CD4-positive, alpha-beta T cell (primary cell): ENCODE measurements around the gene KIAA1328. TPM values are rescaled to one million over a fixed set of nuclear protein-coding genes. Genes with fewer than 3 reads are reported as not detected.
"Not testable (repeated sequence)": the region's sequence is repeated elsewhere in the genome, so short reads cannot be mapped to it uniquely, and the experiment has no call there.

ENCODE experiments used
- ATAC-seq: fragments of 200-7000 bp; cut with Tn5 transposase; one replicate; pipeline ENCODE4 v1.10.0; 2022; ENCODE audit warnings: mild to moderate bottlenecking; ENCODE audit not compliant: poor library complexity
- CTCF ChIA-PET: fragments of 350-600 bp; sonication (Branson Sonifier 250); formaldehyde crosslinking; loops from one replicate; lab custom pipeline; 2021; ENCODE audit warnings: antibody characterized with exemption, inconsistent platforms; lab: Charles Lee
- POLR2A ChIA-PET: fragments of 350-600 bp; sonication (Branson Sonifier 250); formaldehyde crosslinking; loops from one replicate; lab custom pipeline; 2021; ENCODE audit warnings: antibody characterized with exemption, inconsistent platforms; lab: Charles Lee
- DNase-seq, 14 experiments: peaks; one replicate each; pipeline ENCODE4 v3.0.0-alpha.2; 2013 to 2020; ENCODE audit warnings: mixed read lengths in 2 of 14
- H3K27ac ChIP-seq, 2 donors: one replicate each; pipeline versions ENCODE4 v1.5.1 to v1.7.0; 2013; ENCODE audit warnings: low read length in 2 of 2, low read depth in 1 of 2, mild to moderate bottlenecking in 1 of 2
- H3K27me3 ChIP-seq, 2 experiments: 1 replicate in 1 of 2; 2 replicates in 1 of 2; pipeline versions ENCODE4 v1.6.1 to v1.7.0; 2013; ENCODE audit warnings: low read length in 2 of 2, control low read depth in 1 of 2, mild to moderate bottlenecking in 1 of 2, moderate library complexity in 1 of 2; ENCODE audit not compliant: insufficient read depth in 2 of 2, control insufficient read depth in 1 of 2
- H3K36me3 ChIP-seq: one replicate; pipeline ENCODE4 v1.6.1; 2013; ENCODE audit warnings: low read length, control low read depth; ENCODE audit not compliant: insufficient read depth
- H3K4me1 ChIP-seq: one replicate; pipeline ENCODE4 v1.6.1; 2013; ENCODE audit warnings: low read length, control low read depth; ENCODE audit not compliant: insufficient read depth
- H3K4me3 ChIP-seq: one replicate; pipeline ENCODE4 v1.5.1; 2013; ENCODE audit warnings: mild to moderate bottlenecking, low read length, moderate library complexity
- H3K9me3 ChIP-seq, 2 experiments: 1 replicate in 1 of 2; 2 replicates in 1 of 2; pipeline versions ENCODE4 v1.6.1 to v1.7.0; 2013; ENCODE audit warnings: low read length in 2 of 2, mild to moderate bottlenecking in 2 of 2, control low read depth in 1 of 2, moderate library complexity in 1 of 2; ENCODE audit not compliant: control insufficient read depth in 1 of 2, insufficient read depth in 1 of 2
- H3K27ac Mint-ChIP-seq: one replicate; pipeline ENCODE4 v1.8.0; 2020; ENCODE audit warnings: mixed read lengths
- H3K27me3 Mint-ChIP-seq: one replicate; pipeline ENCODE4 v1.8.0; 2021; ENCODE audit warnings: mixed read lengths
- H3K36me3 Mint-ChIP-seq: one replicate; pipeline ENCODE4 v1.8.0; 2021; ENCODE audit warnings: low read depth, mixed read lengths
- H3K4me1 Mint-ChIP-seq: one replicate; pipeline ENCODE4 v1.8.0; 2021; ENCODE audit warnings: low read depth, mixed read lengths
- H3K4me3 Mint-ChIP-seq: one replicate; pipeline ENCODE4 v1.8.0; 2020; ENCODE audit warnings: mild to moderate bottlenecking, mixed read lengths
- H3K9me3 Mint-ChIP-seq: one replicate; pipeline ENCODE4 v1.8.0; 2020; ENCODE audit warnings: mixed read lengths
- CTCF ChIP-seq: fragments of 200-600 bp; IDR thresholded peaks from one replicate; pipeline ENCODE4 v1.8.0; 2022; ENCODE audit warnings: antibody characterized with exemption, mild to moderate bottlenecking
- intact Hi-C, 2 experiments: fragments of 100-400 bp; cut with DNase I in 1 of 2; cut with micrococcal nuclease in 1 of 2; formaldehyde crosslinking; loops; one replicate each; pipeline versions ENCODE4 v1.15.1 to v1.9.0; 2023 to 2025; cut with DNase I, micrococcal nuclease
- total RNA-seq, 174 experiments: library from RNA in 2 of 174; stranded (reverse) in 2 of 174; gene quantifications; one replicate each; pipeline ENCODE4 v1.2.3 and lab custom pipeline; 2021 to 2026

Gene KIAA1328
- total RNA-seq, 2 experiments from 2014 or later, result 8.7 to 9.4 TPM

- H3K27me3 ChIP-seq, result no peaks in the 10 kb centered on the region
- ATAC-seq, result no peak
- H3K9me3 Mint-ChIP-seq, result peaks cover 2% of the 10 kb centered on the region
- ChIA-PET CTCF (no interaction called here), POLR2A (no interaction called here)
- DNase-seq, result no peak
- no peaks in the 10 kb centered on the region for H3K4me1 ChIP-seq
- H3K27ac Mint-ChIP-seq, result no peak overlapping the region
- peaks cover 2% of the 10 kb centered on the region for H3K36me3 ChIP-seq
- no peak overlapping the region for H3K4me3 Mint-ChIP-seq
- H3K36me3 Mint-ChIP-seq, result peaks cover 76% of the 10 kb centered on the region
- intact Hi-C loops, result no loop called here
- H3K9me3 ChIP-seq, result no peaks in the 10 kb centered on the region
- no peaks in the 10 kb centered on the region for H3K27me3 Mint-ChIP-seq
- TF ChIP-seq CTCF, result no peak
- no peak overlapping the region for H3K27ac ChIP-seq
- no peaks in the 10 kb centered on the region for H3K4me1 Mint-ChIP-seq
- no peak overlapping the region for H3K4me3 ChIP-seq
Observed at GRCh38 chr18:36872329-36872728, 43.4 kb downstream of the KIAA1328 start.

GRCh38 chr18:36873826-36874225 lies 44.9 kb downstream of the KIAA1328 start:
- H3K27me3 Mint-ChIP-seq, POLR2A ChIA-PET, DNase-seq, H3K27ac Mint-ChIP-seq, H3K4me1 ChIP-seq, H3K27me3 ChIP-seq, intact Hi-C loops, H3K4me3 Mint-ChIP-seq, ATAC-seq, H3K4me3 ChIP-seq, CTCF ChIA-PET, H3K9me3 ChIP-seq, H3K36me3 ChIP-seq, H3K9me3 Mint-ChIP-seq, H3K4me1 Mint-ChIP-seq, H3K27ac ChIP-seq: not testable (repeated sequence)
- peaks cover 86% of the 10 kb centered on the region for H3K36me3 Mint-ChIP-seq

- peaks cover 67% of the 10 kb centered on the region for H3K36me3 Mint-ChIP-seq
- H3K9me3 ChIP-seq, H3K27me3 Mint-ChIP-seq, H3K27ac Mint-ChIP-seq, ATAC-seq, H3K4me1 Mint-ChIP-seq, H3K36me3 ChIP-seq, H3K27ac ChIP-seq, CTCF ChIA-PET, H3K4me3 ChIP-seq, POLR2A ChIA-PET, DNase-seq, intact Hi-C loops, H3K4me3 Mint-ChIP-seq, H3K27me3 ChIP-seq, H3K4me1 ChIP-seq, H3K9me3 Mint-ChIP-seq: not testable (repeated sequence)
Observed at GRCh38 chr18:36879796-36880195, 50.9 kb downstream of the KIAA1328 start.

GRCh38 chr18:36885981-36886380 lies 57.1 kb downstream of the KIAA1328 start:
- ChIA-PET CTCF (interaction anchor here (1.0 kb wide), 1 partner anchor 12 kb away, joined by 3 read pairs; no protein-coding TSS in a partner anchor), POLR2A (no interaction called here)
- peaks cover 6% of the 10 kb centered on the region for H3K4me1 Mint-ChIP-seq
- H3K9me3 Mint-ChIP-seq, result no peaks in the 10 kb centered on the region
- Histone ChIP-seq H3K4me1 (no peaks in the 10 kb centered on the region), H3K27ac (no peak overlapping the region), H3K27me3 (no peaks in the 10 kb centered on the region), H3K4me3 (no peak overlapping the region), H3K9me3 (no peaks in the 10 kb centered on the region), H3K36me3 (no peaks in the 10 kb centered on the region)
- no peak for TF ChIP-seq CTCF
- intact Hi-C loops, result no loop called here
- no peak for ATAC-seq
- H3K27ac Mint-ChIP-seq, result no peak overlapping the region
- no peak overlapping the region for H3K4me3 Mint-ChIP-seq
- DNase-seq, result no peak
- peaks cover 40% of the 10 kb centered on the region for H3K36me3 Mint-ChIP-seq
- no peaks in the 10 kb centered on the region for H3K27me3 Mint-ChIP-seq
